Fibroblast of pulmonary artery (primary cell): Measurements from ENCODE around the gene SLC26A5.

Experiments used
- DNase-seq: peaks from one replicate; pipeline ENCODE4 v3.0.0-alpha.2; 2010; ENCODE audit warnings: low read depth
- H3K4me3 ChIP-seq: replicated peaks from 2 replicates; pipeline ENCODE4 v1.5.1; 2011; ENCODE audit warnings: low read depth, mild to moderate bottlenecking, control low read depth, low read length, moderate library complexity
- TF ChIP-seq, protein P1 (sequence below): IDR thresholded peaks from 2 replicates; pipeline ENCODE4 v1.5.1; 2011; ENCODE audit warnings: mild to moderate bottlenecking, control low read depth, low read length, inconsistent platforms; ENCODE audit errors: missing control alignments

The SLC26A5 gene

DNA sequence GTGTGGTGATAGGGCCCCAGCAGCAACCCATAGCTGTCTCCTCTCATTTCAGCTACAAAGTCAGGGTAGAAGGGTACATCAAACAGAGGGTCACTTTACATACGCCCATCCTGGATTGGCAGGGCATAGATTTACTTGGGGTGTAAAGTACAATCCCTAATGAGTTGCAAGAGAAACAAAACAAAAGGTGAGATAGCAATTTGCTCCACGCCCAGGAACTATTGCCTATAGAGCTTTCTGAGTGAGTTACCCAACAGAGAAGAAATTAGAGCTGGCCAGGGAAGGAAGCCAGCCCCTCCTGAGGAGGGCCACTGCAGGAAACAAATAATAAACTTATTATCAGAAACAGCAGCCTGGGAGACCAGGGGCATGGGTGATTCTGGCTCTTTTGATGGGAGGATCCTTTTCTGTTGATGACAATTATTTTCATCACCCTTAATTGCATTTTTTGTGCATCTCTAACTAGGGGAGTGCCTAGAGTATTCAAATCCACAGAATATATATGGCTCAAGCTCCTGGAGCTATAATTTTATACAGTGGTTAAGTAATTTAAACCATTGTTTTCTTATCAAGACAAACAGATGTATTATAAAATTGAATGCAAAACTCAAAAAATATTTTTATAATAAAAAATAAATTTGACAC is 47.4 kb downstream of the SLC26A5 start:
- TF ChIP-seq, protein P1, sequence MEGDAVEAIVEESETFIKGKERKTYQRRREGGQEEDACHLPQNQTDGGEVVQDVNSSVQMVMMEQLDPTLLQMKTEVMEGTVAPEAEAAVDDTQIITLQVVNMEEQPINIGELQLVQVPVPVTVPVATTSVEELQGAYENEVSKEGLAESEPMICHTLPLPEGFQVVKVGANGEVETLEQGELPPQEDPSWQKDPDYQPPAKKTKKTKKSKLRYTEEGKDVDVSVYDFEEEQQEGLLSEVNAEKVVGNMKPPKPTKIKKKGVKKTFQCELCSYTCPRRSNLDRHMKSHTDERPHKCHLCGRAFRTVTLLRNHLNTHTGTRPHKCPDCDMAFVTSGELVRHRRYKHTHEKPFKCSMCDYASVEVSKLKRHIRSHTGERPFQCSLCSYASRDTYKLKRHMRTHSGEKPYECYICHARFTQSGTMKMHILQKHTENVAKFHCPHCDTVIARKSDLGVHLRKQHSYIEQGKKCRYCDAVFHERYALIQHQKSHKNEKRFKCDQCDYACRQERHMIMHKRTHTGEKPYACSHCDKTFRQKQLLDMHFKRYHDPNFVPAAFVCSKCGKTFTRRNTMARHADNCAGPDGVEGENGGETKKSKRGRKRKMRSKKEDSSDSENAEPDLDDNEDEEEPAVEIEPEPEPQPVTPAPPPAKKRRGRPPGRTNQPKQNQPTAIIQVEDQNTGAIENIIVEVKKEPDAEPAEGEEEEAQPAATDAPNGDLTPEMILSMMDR = no peak
- H3K4me3 ChIP-seq = no peak overlapping the region
- no peak for DNase-seq

DNA sequence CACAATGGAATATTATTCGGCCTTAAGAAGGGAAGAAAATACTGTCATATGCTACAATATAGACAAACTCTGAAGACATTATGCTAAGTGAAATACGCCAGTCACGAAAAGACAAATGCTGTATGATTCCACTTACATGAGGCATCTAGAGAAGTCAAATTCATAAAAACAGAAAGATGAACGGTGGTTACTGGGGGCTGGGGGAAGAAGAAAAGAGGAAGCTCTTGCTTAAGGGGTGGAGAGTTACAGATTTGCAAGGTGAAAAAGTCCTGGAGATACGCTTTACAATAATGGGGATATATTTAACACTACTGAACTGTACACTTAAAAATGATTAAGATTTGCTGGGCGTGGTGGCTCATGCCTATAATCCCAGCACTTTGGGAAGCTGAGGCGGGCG is 49.5 kb downstream of the SLC26A5 start:
- no peak for DNase-seq
- no peak overlapping the region for H3K4me3 ChIP-seq
- TF ChIP-seq, protein P1 = no peak

DNA sequence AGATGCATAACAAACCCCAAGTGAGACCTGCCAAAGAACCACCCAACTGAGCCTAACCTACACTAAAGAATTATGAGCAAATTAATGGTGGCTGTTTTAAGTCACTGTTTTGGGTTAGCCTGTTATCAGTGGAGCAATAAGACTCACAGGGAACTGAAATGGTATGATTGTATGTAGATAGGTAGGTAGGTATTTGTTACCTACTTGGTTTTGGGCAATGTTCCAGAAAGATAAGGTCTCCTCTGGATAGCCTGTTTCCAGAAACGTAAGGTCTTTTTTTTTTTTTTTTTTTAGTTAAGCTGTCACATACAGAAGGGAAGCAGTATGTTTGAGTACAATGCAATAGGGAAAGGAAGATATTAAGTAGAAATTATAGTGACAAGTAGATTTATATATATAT is 50.9 kb downstream of the SLC26A5 start:
- TF ChIP-seq, protein P1 = no peak

DNA sequence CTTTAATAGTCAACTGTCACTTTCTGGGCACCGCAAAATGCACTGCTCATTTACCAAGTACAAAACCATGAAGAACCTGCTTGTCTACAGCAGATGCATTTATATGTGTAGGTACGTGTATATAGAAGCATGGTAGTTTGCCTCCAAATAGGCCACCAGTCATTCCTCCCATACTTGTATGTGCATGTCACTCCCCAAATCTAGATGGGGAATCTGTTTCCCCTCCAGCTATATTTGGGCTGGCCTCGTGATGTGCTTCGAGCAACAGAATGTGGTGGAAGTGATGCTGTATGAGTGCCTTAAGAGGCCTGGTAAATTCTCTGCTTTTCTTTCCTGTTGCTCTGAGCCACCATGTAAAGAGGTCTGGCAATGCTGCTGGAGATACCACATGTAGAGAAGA is 51.4 kb downstream of the SLC26A5 start:
- TF ChIP-seq, protein P1 = no peak
- H3K4me3 ChIP-seq = no peak overlapping the region
- no peak for DNase-seq

More for the DNA sequence above, 50.9 kb downstream of the SLC26A5 start:
- no peak for DNase-seq
- no peak overlapping the region for H3K4me3 ChIP-seq

DNA sequence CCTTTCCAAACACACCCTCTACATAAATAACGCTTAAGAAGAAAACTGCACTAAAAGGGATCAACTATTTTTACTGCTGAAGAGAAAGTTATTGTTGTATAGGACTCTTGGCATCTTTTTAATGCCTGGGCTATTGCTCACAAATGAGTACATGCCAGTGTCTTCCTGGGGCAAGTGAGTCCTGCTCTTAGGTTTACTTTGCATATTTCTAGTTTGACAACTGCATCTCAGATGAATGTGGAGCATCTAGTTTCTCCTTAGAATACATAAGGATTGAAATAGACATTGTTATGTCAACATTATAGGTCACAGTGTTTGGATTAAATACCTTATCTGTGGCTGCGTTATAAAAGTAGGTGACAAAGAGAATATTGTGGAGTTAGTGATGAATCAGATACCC is 54.0 kb downstream of the SLC26A5 start:
- TF ChIP-seq, protein P1 = no peak
- H3K4me3 ChIP-seq = no peak overlapping the region
- no peak for DNase-seq

DNA sequence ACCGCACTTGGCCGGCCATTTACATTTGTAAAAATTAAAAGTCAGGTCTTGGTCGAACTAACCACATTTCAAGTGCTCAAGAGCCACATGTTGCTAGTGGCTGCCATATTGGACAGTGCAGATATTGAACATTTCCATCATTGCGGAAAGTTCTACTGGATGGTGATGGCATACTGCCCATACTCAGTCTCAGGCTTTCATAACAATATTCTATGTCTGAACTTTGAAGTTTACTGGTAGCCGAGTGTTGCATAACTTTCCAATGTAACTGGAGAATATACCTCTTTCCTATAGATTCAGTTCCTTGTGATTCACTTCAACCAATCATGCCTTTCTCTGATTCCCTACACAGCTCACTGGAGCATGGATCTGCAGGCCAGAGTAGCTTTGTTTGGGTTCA is 54.9 kb downstream of the SLC26A5 start:
- no peak overlapping the region for H3K4me3 ChIP-seq
- TF ChIP-seq, protein P1 = no peak
- no peak for DNase-seq

DNA sequence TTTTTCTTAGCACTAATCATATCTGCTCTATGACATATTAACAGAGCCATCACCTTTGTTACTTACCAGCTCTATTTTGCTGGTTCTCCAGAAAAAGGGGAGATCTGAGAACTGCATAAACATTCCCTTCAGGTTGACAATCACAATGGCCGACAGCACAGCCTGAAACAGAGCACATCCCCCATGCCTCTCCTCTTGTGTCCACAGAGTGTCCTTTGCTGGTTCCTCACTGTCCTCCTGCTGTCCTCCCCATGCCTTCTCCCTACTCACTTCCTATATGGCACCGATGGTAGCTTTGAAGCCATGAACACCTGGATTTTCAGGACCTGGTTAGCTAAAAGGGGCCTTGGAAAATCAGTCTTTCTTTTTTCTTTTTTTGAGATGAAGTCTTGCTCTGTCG is 56.7 kb downstream of the SLC26A5 start:
- H3K4me3 ChIP-seq = no peak overlapping the region
- TF ChIP-seq, protein P1 = no peak
- DNase-seq = no peak
